Dendritic cell treated with granulocyte-macrophage colony-stimulating factor and Interleukin-4, amounts not matched to agents 40 ng/mL and 50 ng/mL, for 4 days (primary cell): ENCODE data around the gene CLCA2.

Experiments used
- H3K27ac Mint-ChIP-seq: one replicate; pipeline ENCODE4 v1.8.0; 2022; ENCODE audit warnings: mild to moderate bottlenecking, mixed read lengths
- H3K27me3 Mint-ChIP-seq: one replicate; pipeline ENCODE4 v1.8.0; 2022; ENCODE audit warnings: mild to moderate bottlenecking, mixed read lengths
- H3K36me3 Mint-ChIP-seq: one replicate; pipeline ENCODE4 v1.8.0; 2022; ENCODE audit warnings: low read depth, mixed read lengths
- H3K4me1 Mint-ChIP-seq: one replicate; pipeline ENCODE4 v1.8.0; 2022; ENCODE audit warnings: low read depth, mixed read lengths
- H3K4me3 Mint-ChIP-seq: one replicate; pipeline ENCODE4 v1.8.0; 2022; ENCODE audit warnings: mild to moderate bottlenecking, moderate library complexity, mixed read lengths
- H3K9me3 Mint-ChIP-seq: one replicate; pipeline ENCODE4 v1.8.0; 2022; ENCODE audit warnings: mixed read lengths
- intact Hi-C: fragments of 100-400 bp; cut with micrococcal nuclease; formaldehyde crosslinking; loops from one replicate; pipeline ENCODE4 v1.15.0; 2022

Gene CLCA2

DNA sequence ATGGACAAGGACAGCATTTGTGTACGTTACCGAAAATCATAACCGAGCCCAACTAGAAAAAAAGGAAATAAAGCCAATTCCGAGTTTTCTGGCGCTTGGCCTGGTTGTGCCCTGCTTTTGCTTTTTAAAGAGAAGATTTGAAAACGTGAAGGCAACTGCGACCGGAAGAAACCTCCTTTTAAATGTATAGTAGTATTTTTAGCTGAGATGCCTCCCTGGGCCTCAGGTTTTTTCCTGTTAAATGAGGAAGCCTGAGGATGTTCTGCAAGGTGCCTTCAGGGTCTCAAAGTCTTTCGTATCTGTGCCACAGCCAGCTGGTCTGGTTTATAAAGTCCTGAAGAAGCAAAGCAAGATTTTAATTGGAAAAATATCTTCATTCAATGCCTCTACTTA, 27.5 kb upstream of the CLCA2 start:
- intact Hi-C loops, result loop anchor here (10.0 kb wide), 1 partner anchor 518 kb away; the partner anchor contains the start of genes HS2ST1 and SELENOF
- no peaks in the 10 kb centered on the region for H3K27me3 Mint-ChIP-seq
- H3K4me1 Mint-ChIP-seq, result peaks cover 15% of the 10 kb centered on the region

DNA sequence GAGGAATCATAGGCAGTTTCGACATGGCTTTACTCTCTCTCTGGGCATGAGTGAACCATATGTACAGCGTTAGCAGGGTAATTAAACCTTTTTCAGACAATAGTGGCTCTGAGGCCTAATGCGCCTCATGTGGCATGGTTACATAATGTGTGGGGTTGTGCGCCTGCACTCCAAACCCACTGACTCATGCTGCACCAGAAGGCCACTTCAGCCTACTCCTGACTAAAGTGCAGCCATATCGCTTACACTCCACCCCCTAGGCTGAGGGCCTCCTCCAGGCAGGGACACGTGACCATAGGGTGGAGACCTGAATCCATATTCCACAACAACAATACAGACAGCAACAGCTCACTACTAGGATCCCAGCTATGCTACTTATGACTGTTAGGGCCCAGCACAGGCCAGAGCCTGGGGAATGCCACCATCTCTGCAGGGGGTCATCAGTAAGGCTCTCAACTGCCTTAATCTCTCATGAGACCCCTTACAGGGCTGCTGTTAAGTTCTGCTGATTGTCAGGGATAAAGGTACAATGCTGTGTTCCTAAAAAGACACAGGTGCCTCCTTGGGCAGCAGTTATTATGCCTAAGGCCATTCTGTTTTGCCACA, 14.5 kb upstream of the CLCA2 start:
- Mint-ChIP-seq H3K27ac (no peak overlapping the region), H3K9me3 (no peaks in the 10 kb centered on the region), H3K27me3 (no peaks in the 10 kb centered on the region), H3K4me3 (no peak overlapping the region), H3K36me3 (no peaks in the 10 kb centered on the region), H3K4me1 (no peaks in the 10 kb centered on the region)
- intact Hi-C loops, result no loop called here

More for the DNA sequence above, 27.5 kb upstream of the CLCA2 start:
- H3K9me3 Mint-ChIP-seq, result no peaks in the 10 kb centered on the region
- H3K27ac Mint-ChIP-seq, result peak overlapping the region; percentile 86
- H3K36me3 Mint-ChIP-seq, result peaks cover 6% of the 10 kb centered on the region
- peak overlapping the region; percentile 86 for H3K4me3 Mint-ChIP-seq

DNA sequence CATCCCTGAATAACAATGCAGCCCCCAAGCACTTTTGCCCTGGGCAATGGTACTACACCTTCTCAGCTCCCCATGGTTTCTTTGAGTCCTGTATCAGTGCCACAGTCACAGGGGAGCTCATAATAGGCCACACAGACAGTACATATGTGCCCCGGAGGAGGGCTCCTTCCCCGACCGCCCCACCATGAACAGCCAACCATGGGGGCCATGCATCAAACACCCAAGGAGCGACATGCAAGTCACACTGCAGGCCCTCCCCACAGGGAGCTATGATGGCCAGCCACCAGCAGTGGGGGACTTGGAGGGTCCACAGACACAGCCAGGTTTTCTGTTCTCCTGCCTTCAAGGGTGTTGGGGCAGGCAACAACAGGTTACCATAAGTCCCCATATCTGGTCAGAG, 13.1 kb upstream of the CLCA2 start:
- Mint-ChIP-seq H3K36me3 (no peaks in the 10 kb centered on the region), H3K9me3 (no peaks in the 10 kb centered on the region), H3K4me3 (no peak overlapping the region), H3K27me3 (no peaks in the 10 kb centered on the region), H3K4me1 (no peaks in the 10 kb centered on the region), H3K27ac (no peak overlapping the region)
- intact Hi-C loops, result no loop called here

DNA sequence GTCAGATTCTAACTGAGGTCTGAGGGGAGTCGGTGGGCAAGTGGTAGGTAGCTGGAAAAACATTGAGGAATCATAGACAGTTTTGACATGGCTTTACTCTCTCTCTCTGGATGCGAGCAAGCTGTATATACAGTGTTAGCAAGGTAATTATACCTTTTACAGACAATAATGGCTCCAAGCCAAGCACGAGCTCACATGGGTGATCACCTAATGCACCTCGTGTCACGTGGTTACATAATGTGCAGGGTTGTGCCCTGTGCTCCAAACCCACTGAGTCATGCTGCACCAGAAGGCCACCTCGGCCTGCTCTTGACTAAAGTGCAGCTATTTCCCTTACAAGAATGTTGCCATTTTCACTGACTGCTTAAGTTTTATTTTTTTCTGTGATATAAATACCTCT, 7.6 kb upstream of the CLCA2 start:
- no peak overlapping the region for H3K27ac Mint-ChIP-seq
- H3K36me3 Mint-ChIP-seq, result no peaks in the 10 kb centered on the region
- intact Hi-C loops, result no loop called here
- peaks cover 11% of the 10 kb centered on the region for H3K4me1 Mint-ChIP-seq
- no peak overlapping the region for H3K4me3 Mint-ChIP-seq
- no peaks in the 10 kb centered on the region for H3K27me3 Mint-ChIP-seq
- no peaks in the 10 kb centered on the region for H3K9me3 Mint-ChIP-seq

DNA sequence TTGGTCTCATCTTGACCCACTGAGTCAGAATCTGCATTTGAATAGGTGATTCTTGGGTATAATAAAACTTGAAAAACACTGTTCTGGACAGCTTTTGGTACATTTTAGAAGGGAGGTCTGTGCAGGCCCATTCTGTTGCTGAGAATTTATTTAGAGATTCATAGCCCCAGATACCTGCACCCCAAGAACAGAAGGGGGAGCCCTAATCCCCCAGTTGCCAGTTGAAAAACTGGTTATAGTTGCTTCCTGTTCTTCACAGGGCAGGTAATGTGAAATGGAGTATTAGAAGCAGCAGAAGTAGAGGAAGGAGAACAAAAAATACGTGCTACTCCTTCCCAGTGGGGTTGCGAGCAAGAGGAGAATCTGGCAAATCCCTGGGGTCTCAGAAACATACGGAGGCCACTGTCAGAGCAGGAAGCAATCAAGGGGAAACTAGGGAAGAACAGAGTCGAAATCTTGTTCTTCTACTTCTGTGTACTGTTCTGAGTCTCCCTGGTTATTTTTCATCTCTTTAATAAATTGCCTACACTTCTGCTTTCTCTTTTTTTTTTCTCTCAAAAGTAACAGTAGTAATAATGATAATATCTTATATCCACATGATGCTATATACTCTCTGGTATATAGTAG, 4.6 kb upstream of the CLCA2 start:
- intact Hi-C loops, result loop anchor here (1.0 kb wide), 1 partner anchor 89 kb away; no protein-coding TSS in a partner anchor
- H3K36me3 Mint-ChIP-seq, result no peaks in the 10 kb centered on the region
- H3K27me3 Mint-ChIP-seq, result no peaks in the 10 kb centered on the region
- H3K27ac Mint-ChIP-seq, result peak overlapping the region; percentile 50
- no peaks in the 10 kb centered on the region for H3K9me3 Mint-ChIP-seq
- peaks cover 11% of the 10 kb centered on the region for H3K4me1 Mint-ChIP-seq
- peak overlapping the region; percentile 7 for H3K4me3 Mint-ChIP-seq

DNA sequence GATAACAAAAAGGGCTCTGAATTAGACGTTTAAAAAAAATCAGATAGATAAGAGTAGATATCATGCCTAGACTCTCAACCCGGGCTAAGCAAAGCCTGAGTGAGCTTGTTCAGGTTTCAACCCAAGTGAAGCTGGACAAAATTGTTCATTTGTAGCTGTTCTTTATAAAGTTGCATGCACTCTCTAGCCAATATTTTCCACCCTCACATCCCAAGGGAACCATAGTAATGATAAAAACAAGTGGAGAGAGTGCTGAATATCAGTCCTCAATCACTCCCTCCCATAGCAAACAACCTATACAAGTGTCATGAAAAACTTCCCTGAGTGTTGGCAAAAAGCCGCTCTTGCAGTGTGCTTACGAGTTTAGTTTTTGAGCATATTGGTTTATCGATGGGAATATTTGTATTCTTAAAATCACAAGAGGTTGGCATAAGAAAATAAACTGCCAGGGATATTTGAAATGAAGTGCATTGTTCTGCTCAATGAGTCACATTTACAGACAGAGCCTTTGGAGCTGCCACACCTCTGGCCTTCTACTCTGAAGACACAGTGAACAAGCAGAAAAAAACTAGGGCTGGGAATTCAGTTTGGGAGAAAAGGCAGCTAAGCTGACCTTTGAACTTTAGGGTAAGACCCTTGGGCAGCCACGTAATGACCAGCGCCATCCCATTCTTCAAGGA, 2.2 kb upstream of the CLCA2 start:
- H3K36me3 Mint-ChIP-seq, result no peaks in the 10 kb centered on the region
- no peaks in the 10 kb centered on the region for H3K9me3 Mint-ChIP-seq
- H3K4me3 Mint-ChIP-seq, result no peak overlapping the region
- H3K27ac Mint-ChIP-seq, result no peak overlapping the region
- H3K27me3 Mint-ChIP-seq, result peaks cover 2% of the 10 kb centered on the region
- H3K4me1 Mint-ChIP-seq, result peaks cover 11% of the 10 kb centered on the region
- intact Hi-C loops, result no loop called here

DNA sequence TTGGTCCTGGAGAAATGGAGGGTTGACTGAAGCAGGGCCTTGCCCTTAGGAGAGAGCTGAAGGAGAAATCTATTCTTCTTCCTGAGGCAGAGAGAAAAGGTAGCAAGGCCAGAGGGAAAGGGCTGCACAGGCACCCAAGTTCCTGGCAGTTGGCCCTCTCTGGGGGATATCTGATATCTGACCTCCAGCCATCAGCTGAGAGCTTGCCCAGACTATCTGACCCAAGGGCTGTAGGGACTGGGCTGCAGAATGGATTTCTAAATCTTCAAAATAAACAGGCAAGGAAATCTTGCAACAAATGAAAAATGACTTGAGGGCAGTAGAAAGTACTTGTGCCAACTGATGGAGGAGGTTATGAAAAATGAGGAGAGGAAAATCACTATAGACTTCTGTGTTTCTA, 498 bp upstream of the CLCA2 start:
- peaks cover 11% of the 10 kb centered on the region for H3K4me1 Mint-ChIP-seq

DNA sequence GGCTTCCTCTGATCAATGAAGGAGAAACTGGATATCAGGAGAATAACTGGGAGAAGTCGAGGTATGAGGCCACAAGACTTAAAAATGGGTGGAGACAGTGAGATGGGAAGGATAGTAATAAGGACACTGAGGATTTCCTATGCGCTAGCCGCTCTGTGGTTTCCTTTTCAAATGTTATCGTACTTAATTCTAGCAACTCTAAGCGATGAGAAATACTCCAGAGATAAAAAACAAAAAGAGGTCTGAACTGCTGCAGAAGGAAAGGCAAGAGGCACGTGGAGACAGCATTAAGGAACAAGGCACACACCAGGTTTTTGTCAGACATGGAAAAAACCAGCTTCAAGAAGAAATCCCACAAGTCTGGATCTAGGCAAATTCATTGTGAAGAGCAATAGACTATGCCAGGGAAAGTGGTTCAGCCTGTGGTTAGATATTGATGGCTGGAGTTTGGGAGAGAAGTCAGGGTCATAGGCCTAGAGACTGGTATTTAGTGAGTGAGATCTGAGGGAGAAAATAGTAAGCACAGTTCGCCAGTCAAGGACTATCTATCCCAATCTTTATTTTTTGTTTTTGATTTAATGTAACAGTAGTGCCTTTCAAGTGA, 5.3 kb downstream of the CLCA2 start:
- no peaks in the 10 kb centered on the region for H3K9me3 Mint-ChIP-seq
- no peak overlapping the region for H3K4me3 Mint-ChIP-seq
- intact Hi-C loops, result no loop called here
- no peaks in the 10 kb centered on the region for H3K36me3 Mint-ChIP-seq
- peaks cover 2% of the 10 kb centered on the region for H3K27me3 Mint-ChIP-seq
- no peak overlapping the region for H3K27ac Mint-ChIP-seq
- H3K4me1 Mint-ChIP-seq, result no peaks in the 10 kb centered on the region

More for the DNA sequence above, 498 bp upstream of the CLCA2 start:
- H3K27ac Mint-ChIP-seq, result no peak overlapping the region
- H3K36me3 Mint-ChIP-seq, result no peaks in the 10 kb centered on the region
- intact Hi-C loops, result no loop called here
- peaks cover 2% of the 10 kb centered on the region for H3K27me3 Mint-ChIP-seq
- no peaks in the 10 kb centered on the region for H3K9me3 Mint-ChIP-seq
- no peak overlapping the region for H3K4me3 Mint-ChIP-seq

DNA sequence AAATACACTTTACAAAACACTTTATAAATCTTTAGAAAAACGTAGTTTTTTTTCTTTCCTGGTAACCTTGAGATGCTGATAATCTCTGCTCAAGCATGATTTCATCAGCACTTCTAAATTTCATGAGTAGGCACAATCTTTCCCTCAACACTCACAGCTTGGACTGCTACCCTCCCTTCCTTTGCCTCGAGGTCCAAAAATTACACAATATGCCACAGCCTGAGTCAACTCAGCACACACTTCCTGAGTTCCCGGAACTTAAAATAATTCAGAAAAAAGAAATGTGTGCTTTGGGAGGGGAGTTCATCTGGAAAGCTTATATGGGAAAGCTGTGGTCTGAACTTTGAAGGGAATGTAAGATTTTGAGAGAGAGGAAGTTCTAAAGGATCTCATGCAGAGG, 5.9 kb downstream of the CLCA2 start:
- H3K36me3 Mint-ChIP-seq, result no peaks in the 10 kb centered on the region
- intact Hi-C loops, result loop anchor here (5.0 kb wide), 1 partner anchor 42 kb away; no protein-coding TSS in a partner anchor
- H3K4me1 Mint-ChIP-seq, result no peaks in the 10 kb centered on the region
- H3K4me3 Mint-ChIP-seq, result no peak overlapping the region
- H3K9me3 Mint-ChIP-seq, result no peaks in the 10 kb centered on the region
- H3K27ac Mint-ChIP-seq, result no peak overlapping the region
- peaks cover 2% of the 10 kb centered on the region for H3K27me3 Mint-ChIP-seq

DNA sequence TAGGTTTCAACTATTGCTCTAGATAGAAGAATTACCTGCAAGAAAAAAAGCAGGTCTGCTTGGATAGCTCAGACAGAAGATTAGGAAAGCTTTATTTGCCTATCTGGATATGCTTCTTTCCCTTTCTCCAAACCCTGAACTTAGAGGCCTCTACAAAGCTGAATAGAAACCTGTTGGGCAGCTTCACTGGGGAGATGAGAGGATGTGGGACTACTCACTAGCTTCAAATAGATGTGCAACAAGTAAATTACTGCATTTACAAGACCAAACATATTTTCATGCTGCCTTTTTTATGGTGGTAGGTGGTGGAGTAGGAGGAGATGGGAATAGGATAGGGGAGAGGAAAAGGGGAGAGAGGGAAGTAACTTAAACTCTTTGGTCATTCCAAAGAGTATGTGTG, 6.4 kb downstream of the CLCA2 start:
- Mint-ChIP-seq H3K4me3 (no peak overlapping the region), H3K9me3 (no peaks in the 10 kb centered on the region), H3K27ac (no peak overlapping the region), H3K27me3 (peaks cover 2% of the 10 kb centered on the region), H3K36me3 (no peaks in the 10 kb centered on the region), H3K4me1 (no peaks in the 10 kb centered on the region)
- intact Hi-C loops, result loop anchor here (5.0 kb wide), 1 partner anchor 42 kb away; no protein-coding TSS in a partner anchor

DNA sequence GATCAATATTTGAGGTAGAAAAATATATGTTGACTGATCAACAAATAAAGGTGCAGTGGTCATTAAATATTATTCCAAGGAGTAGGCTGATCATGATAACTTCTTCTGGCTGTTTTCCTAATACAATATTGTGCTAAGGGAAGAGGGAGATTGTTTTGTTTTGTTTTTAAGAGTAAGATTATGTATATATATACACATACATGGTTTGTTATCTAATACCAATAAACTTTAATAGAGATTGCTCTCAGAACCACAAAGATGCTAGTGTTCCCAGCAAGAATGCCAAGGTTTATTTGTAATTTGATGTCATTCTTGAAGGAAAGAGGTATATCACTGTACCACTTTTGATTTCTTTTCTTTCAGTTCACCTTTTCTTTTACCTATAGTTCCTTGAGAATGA, 10.1 kb downstream of the CLCA2 start:
- intact Hi-C loops, result loop anchor here (5.0 kb wide), 1 partner anchor 38 kb away; no protein-coding TSS in a partner anchor
- no peaks in the 10 kb centered on the region for H3K9me3 Mint-ChIP-seq
- H3K27ac Mint-ChIP-seq, result no peak overlapping the region
- no peaks in the 10 kb centered on the region for H3K4me1 Mint-ChIP-seq
- H3K36me3 Mint-ChIP-seq, result no peaks in the 10 kb centered on the region
- H3K27me3 Mint-ChIP-seq, result peaks cover 1% of the 10 kb centered on the region
- no peak overlapping the region for H3K4me3 Mint-ChIP-seq

DNA sequence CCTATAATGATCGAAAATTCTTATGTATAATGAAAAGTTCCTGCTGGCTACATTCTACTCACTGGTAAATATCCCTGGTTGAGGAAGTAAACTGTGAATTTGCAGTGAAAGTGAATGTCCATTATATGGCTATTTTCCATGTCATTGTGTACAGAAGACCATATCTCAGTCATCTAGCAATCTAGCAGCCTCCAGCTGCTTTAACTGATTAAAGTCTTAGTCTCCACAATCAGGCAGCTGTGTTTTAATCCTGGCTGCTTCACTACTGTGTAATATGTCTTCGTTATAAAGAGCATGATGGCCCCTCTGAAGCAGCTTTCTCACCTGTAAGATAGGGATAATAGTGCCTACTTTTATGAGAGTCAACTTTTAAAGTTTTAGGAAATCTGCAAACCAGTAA, 11.4 kb downstream of the CLCA2 start:
- Mint-ChIP-seq H3K4me1 (no peaks in the 10 kb centered on the region), H3K27ac (no peak overlapping the region), H3K36me3 (no peaks in the 10 kb centered on the region), H3K9me3 (no peaks in the 10 kb centered on the region), H3K27me3 (peaks cover 1% of the 10 kb centered on the region), H3K4me3 (no peak overlapping the region)
- intact Hi-C loops, result no loop called here

DNA sequence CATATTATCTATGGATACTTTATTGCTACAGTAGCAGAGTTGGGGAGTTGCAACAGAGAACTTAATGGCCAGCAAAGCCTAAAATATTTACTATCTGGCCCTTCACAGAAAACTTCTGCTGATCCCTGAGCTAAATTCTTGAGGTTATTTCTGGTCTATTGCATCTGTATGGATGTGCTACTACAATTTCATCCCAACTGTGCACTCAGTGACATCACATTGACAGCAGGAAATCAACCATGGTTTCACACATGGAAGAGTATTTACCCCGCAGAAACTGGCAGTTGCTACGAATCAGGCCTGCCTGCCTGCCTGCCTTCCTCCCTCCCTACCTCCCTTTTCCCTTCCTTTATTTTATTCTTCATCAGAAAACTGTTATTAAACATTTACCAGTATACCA, 12.1 kb downstream of the CLCA2 start:
- no peak overlapping the region for H3K4me3 Mint-ChIP-seq
- no peaks in the 10 kb centered on the region for H3K9me3 Mint-ChIP-seq
- H3K36me3 Mint-ChIP-seq, result no peaks in the 10 kb centered on the region
- no peaks in the 10 kb centered on the region for H3K4me1 Mint-ChIP-seq
- H3K27ac Mint-ChIP-seq, result no peak overlapping the region
- peaks cover 1% of the 10 kb centered on the region for H3K27me3 Mint-ChIP-seq
- intact Hi-C loops, result no loop called here

DNA sequence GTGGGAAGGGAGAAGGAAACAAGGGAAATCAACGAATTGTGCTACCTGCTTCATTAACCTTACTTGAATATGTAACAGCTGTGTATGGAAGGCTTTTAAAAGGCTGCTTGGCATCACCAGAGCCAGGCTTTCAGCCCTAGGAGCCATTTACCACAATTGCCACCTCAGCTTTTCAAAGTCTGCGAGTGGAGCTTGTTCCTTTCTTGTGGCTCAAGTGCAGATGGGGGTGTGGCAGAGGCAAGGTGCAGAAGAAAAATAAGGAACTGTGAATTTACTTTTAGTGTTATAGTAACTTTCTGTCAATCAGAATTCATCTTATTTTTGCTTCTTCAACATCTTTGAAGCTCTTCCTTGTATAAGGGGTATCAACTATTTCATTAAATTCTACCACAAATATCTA, 17.6 kb downstream of the CLCA2 start:
- H3K9me3 Mint-ChIP-seq, result no peaks in the 10 kb centered on the region
- peaks cover 1% of the 10 kb centered on the region for H3K27me3 Mint-ChIP-seq
- no peak overlapping the region for H3K4me3 Mint-ChIP-seq
- peaks cover 13% of the 10 kb centered on the region for H3K4me1 Mint-ChIP-seq
- no peaks in the 10 kb centered on the region for H3K36me3 Mint-ChIP-seq
- no peak overlapping the region for H3K27ac Mint-ChIP-seq
- intact Hi-C loops, result no loop called here
